NCI-H748 (cell line): ENCODE measurements around the gene CDON.
A peak's percentile ranks its signal among the peaks of the same experiment; 100 is the strongest.
"Not testable (repeated sequence)": the region's sequence is repeated elsewhere in the genome, so short reads cannot be mapped to it uniquely, and the experiment has no call there.

Experiments used
- DNase-seq: peaks from one replicate; lab custom pipeline; 2025; ENCODE audit not compliant: unreplicated experiment; lab: John Stamatoyannopoulos, UW

Gene CDON

GRCh38 chr11:125929445-125930075 is 133.1 kb downstream of the CDON start:
- no peak for DNase-seq

GRCh38 chr11:125926682-125927081 is 136.0 kb downstream of the CDON start:
- no peak for DNase-seq

GRCh38 chr11:125925804-125926203 is 136.9 kb downstream of the CDON start:
- DNase-seq, result no peak

GRCh38 chr11:125925247-125925740 is 137.4 kb downstream of the CDON start:
- no peak for DNase-seq

GRCh38 chr11:125924384-125925007 is 138.2 kb downstream of the CDON start:
- no peak for DNase-seq

- DNase-seq, result no peak
Measured at GRCh38 chr11:125923633-125924032, 139.0 kb downstream of the CDON start.

GRCh38 chr11:125923012-125923579 is 139.6 kb downstream of the CDON start:
- peak; percentile 62 for DNase-seq

- DNase-seq, result no peak
Measured at GRCh38 chr11:125922156-125922555, 140.5 kb downstream of the CDON start.

GRCh38 chr11:125921042-125921441 is 141.6 kb downstream of the CDON start:
- no peak for DNase-seq

- no peak for DNase-seq
Measured at GRCh38 chr11:125918140-125918840, 144.4 kb downstream of the CDON start.

- DNase-seq, result peak; percentile 2
Measured at GRCh38 chr11:125916683-125917347, 145.9 kb downstream of the CDON start.

GRCh38 chr11:125914601-125915000 is 148.1 kb downstream of the CDON start:
- DNase-seq, result not testable (repeated sequence)

GRCh38 chr11:125910226-125910849 is 152.3 kb downstream of the CDON start:
- no peak for DNase-seq
